ENCODE results near the gene ZNF558.
"Not testable (repeated sequence)": the region's sequence is repeated elsewhere in the genome, so short reads cannot be mapped to it uniquely, and the experiment has no call there.

ZNF558 gene

GRCh38 chr19:8794823-8795222, 37.3 kb downstream of the ZNF558 start:
- no peak for DNase-seq

DNA sequence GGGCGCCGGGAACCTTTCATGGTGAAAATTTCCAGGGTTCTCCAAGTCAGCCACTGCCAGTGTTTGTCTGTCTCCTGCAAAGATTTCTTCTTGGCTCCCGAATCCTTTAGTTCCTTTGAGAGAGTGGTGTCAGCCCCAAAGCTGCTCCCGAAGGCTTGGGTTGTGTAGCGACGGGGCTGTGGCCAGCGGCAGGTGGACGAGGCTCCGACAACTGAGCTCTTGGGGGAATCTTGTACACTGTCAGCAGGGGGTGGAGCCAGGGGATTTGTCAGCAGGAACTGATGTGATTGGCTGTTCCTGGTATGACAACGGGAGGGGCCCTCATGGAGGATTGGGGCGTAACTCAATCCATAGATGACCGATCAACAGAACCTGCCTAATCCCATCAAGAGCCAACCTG, 58.5 kb downstream of the ZNF558 start:
- not testable (repeated sequence) for DNase-seq

DNA sequence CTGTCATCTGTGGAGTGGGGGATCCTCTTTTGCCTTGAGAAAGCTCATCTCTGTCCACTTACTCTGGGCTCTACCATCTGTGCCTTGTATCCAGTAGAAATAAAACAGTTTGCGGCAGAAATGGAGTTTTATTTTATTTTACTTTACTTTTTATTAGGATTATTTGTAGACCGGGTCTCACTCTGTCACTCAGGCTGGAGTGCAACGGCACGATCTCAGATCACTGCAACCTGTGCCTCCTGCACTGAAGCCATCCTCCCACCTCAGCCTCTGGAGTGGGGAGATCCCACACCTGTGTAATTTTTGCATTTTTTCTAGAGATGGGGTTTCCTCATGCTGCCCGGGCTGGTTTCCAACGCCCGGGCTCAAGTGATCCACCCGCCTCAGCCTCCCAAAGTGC, 62.8 kb downstream of the ZNF558 start:
- not testable (repeated sequence) for DNase-seq

DNA sequence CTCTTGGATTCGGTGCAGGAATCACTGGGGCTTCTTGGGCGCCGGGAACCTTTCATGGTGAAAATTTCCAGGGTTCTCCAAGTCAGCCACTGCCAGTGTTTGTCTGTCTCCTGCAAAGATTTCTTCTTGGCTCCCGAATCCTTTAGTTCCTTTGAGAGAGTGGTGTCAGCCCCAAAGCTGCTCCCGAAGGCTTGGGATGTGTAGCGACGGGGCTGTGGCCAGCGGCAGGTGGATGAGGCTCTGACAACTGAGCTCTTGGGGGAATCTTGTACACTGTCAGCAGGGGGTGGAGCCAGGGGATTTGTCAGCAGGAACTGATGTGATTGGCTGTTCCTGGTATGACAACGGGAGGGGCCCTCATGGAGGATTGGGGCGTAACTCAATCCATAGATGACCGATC, 64.8 kb downstream of the ZNF558 start:
- not testable (repeated sequence) for DNase-seq
